Thyroid gland (tissue), 4 donors: Measurements from ENCODE around the gene EPB41L4A. TPM values are rescaled to one million over a fixed set of nuclear protein-coding genes. Genes with fewer than 3 reads are reported as not detected.
A peak's percentile ranks its signal among the peaks of the same experiment; 100 is the strongest.

ENCODE experiments used
- DNase-seq, 2 donors: peaks; one replicate each; pipeline ENCODE4 v3.0.0-alpha.2; 2019
- H3K27ac ChIP-seq, 3 donors: fragments of 200-600 bp; sonication (generic); 1 replicate in 2 of 3; 2 replicates in 1 of 3; pipeline ENCODE4 v1.5.1; 2016 to 2019; ENCODE audit warnings: mild to moderate bottlenecking in 1 of 3, moderate library complexity in 1 of 3
- H3K27me3 ChIP-seq: fragments of 200-600 bp; sonication (generic); one replicate; pipeline ENCODE4 v1.5.1; 2019
- H3K36me3 ChIP-seq, 2 donors: fragments of 200-600 bp; sonication (generic); one replicate each; pipeline ENCODE4 v1.5.1; 2016 to 2019
- H3K4me1 ChIP-seq, 2 donors: fragments of 200-600 bp; sonication (generic); one replicate each; pipeline ENCODE4 v1.5.1; 2017 to 2019
- H3K4me3 ChIP-seq, 3 donors: fragments of 200-600 bp; sonication (generic); replicated peaks in 1 of 3; 1 replicate in 2 of 3; 2 replicates in 1 of 3; pipeline ENCODE4 v1.5.1; 2016; ENCODE audit warnings: mild to moderate bottlenecking in 1 of 3
- H3K9me3 ChIP-seq: fragments of 200-600 bp; sonication (generic); one replicate; pipeline ENCODE4 v1.5.1; 2017
- CTCF ChIP-seq, 6 experiments: fragments of 200-600 bp in 3 of 6; fragments of 450-650 bp in 3 of 6; sonication (generic) in 3 of 6; IDR thresholded peaks; one replicate each; pipeline ENCODE4 v1.5.1; 2016 to 2019; ENCODE audit warnings: antibody characterized with exemption in 6 of 6, mild to moderate bottlenecking in 2 of 6, inconsistent platforms in 1 of 6, moderate library complexity in 1 of 6
- POLR2A ChIP-seq, 2 donors: fragments of 450-650 bp; IDR thresholded peaks; one replicate each; pipeline ENCODE4 v1.6.1; 2017; ENCODE audit warnings: antibody characterized with exemption in 2 of 2, mild to moderate bottlenecking in 2 of 2, moderate library complexity in 1 of 2
- WGBS, 2 donors: methylation state at CpG; one replicate each; pipeline ENCODE4 v1.1.5; 2017; 5-methylcytosine and 5-hydroxymethylcytosine counted together
- intact Hi-C: fragments of 100-400 bp; cut with DNase I; formaldehyde crosslinking; loops from one replicate; pipeline ENCODE4 v1.15.1; 2023
- total RNA-seq, 4 donors: library from RNA; depleted of rRNA; stranded (reverse); fragments of >200 nt; gene quantifications; one replicate each; pipeline ENCODE4 v1.2.3, GENCODE V29; 2016

Gene EPB41L4A
- total RNA-seq, 4 donors from 2014 or later = 31.9 to 44.2 (median 37.5) TPM

DNA sequence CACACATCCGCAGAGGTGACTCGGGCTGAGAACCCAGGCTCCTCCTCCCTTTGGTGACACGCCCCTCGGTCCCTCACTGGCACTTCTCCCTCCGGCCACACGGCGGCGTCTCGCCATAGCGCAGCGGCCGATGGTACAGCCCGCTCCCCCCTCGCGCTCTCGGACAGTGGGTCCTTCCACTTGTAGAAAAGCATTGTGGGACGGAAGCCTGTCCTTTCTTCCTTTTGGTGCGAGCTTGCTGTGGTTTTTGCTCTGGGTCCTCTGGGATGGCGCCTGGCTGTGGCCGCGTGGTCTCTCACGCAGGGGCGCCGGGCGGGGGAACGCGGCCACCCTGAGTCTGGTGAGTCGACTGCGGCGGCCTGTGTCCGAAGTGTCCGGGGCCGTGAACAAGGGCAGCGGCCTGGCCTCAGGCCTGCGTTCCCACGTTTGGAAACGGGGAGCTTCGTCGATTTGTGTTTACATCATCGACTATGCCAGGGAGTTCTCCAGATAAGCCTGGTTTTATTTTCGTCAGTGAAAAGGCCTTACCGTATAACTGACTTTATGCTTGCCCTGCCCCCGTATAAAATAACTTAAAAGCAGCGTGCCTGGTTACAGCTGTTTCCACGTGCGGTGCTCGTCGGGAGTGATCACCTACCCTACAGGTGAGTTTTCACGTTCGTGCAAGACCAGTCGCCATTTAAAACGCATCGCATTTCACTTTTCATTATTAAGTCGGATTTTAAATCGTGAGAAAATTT is 258.3 kb downstream of the EPB41L4A start:
- WGBS, 2 donors = 0 to 1% methylated on average over 41 to 42 of the region's 55 CpGs
- H3K27ac ChIP-seq = peak overlapping the region; percentile 49 to 74 (median 60)
- intact Hi-C loops = no loop called here
- H3K36me3 ChIP-seq = peaks cover 9 to 11% of the 10 kb centered on the region in 2 donors
- TF ChIP-seq CTCF (IDR thresholded peaks at IDR 0.05) = peak; percentile 76 to 100 (median 98)
- TF ChIP-seq POLR2A (IDR thresholded peaks at IDR 0.05) = peak in 1 of 2 donors; percentile 83
- no peaks in the 10 kb centered on the region for H3K9me3 ChIP-seq
- peaks cover 11 to 14% of the 10 kb centered on the region in 2 donors for H3K4me1 ChIP-seq
- no peaks in the 10 kb centered on the region for H3K27me3 ChIP-seq
- peak; percentile 84 to 89 for DNase-seq
- H3K4me3 ChIP-seq = peak overlapping the region; percentile 38 to 77 (median 72)

DNA sequence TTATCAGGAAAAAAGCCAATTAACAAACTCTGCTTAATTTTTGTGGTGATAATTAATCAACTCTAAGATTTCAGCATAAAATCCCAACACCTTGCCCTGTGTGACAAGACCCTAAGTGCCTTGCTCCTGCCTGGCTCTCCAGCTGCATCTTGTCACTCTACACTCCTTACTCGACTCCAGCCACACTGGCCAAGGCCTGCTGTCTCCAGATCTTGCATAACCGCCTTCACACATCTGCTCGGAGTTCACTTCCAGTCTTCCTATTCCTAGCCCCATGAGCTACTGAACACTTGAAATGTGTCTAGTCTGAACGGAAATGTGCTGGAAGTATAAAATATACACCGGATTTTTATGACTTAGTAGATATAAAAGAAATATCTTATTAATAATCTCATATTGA is 259.6 kb downstream of the EPB41L4A start:
- Histone ChIP-seq H3K36me3 (peaks cover 8 to 11% of the 10 kb centered on the region in 2 donors), H3K4me1 (peaks cover 11 to 14% of the 10 kb centered on the region in 2 donors), H3K4me3 (no peak overlapping the region), H3K27me3 (no peaks in the 10 kb centered on the region), H3K9me3 (no peaks in the 10 kb centered on the region), H3K27ac (no peak overlapping the region)
- WGBS, 2 donors = 75 to 79% methylated on average over 5 of the region's 5 CpGs
- intact Hi-C loops = no loop called here
- no peak for TF ChIP-seq POLR2A (IDR thresholded peaks at IDR 0.05)
- no peak for TF ChIP-seq CTCF (IDR thresholded peaks at IDR 0.05)
- no peak for DNase-seq

GRCh38 chr5:112156211-112156610 is 262.9 kb downstream of the EPB41L4A start:
- H3K27me3 ChIP-seq = no peaks in the 10 kb centered on the region
- H3K27ac ChIP-seq = no peak overlapping the region
- TF ChIP-seq CTCF (IDR thresholded peaks at IDR 0.05) (no peak), POLR2A (IDR thresholded peaks at IDR 0.05) (no peak)
- no peak overlapping the region for H3K4me3 ChIP-seq
- H3K36me3 ChIP-seq = no peaks in the 10 kb centered on the region
- no peaks in the 10 kb centered on the region for H3K9me3 ChIP-seq
- no peak for DNase-seq
- no peaks in the 10 kb centered on the region for H3K4me1 ChIP-seq
- intact Hi-C loops = no loop called here
- WGBS, 2 donors = 77 to 87% methylated on average over 3 of the region's 3 CpGs

DNA sequence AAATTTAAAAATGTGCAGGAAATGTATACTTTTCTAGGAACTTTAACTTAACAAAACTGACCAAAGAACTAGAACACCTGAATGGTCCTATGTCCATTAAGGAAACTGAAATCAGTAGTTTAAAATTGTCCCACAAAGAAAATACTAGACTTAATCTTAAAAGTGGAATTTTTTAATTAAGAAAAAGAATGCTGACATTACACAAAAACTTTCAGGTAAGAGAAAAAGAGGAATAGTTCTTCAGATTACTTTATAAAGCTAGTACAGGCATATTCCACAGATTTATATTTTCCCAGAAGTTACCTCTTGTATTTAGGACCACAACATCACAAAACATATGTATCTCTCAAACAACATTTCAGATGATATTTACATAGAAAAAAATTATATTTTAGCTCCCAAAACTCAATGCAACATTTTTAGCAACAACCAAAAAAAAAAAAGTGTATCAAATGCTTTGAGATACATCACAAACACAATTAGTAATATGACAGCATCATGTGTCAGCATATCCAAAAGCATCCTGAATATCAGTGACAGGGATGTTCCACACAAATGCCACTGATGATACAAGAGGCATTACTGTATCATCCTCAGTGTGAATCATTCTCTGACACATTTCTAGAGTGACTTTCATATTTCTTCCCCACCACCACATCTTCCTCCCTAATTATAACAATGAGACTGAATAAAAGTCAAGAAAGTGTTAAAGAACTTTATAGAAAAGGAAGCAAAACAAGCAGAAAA is 264.0 kb downstream of the EPB41L4A start:
- Histone ChIP-seq H3K27me3 (no peaks in the 10 kb centered on the region), H3K4me1 (no peaks in the 10 kb centered on the region), H3K36me3 (no peaks in the 10 kb centered on the region), H3K27ac (no peak overlapping the region), H3K9me3 (no peaks in the 10 kb centered on the region), H3K4me3 (no peak overlapping the region)
- TF ChIP-seq POLR2A (IDR thresholded peaks at IDR 0.05) (no peak), CTCF (IDR thresholded peaks at IDR 0.05) (no peak)
- intact Hi-C loops = no loop called here
- no peak for DNase-seq

GRCh38 chr5:112149727-112150126 is 269.4 kb downstream of the EPB41L4A start:
- no peaks in the 10 kb centered on the region for H3K27me3 ChIP-seq
- TF ChIP-seq POLR2A (IDR thresholded peaks at IDR 0.05) = no peak
- no peak for TF ChIP-seq CTCF (IDR thresholded peaks at IDR 0.05)
- no peak overlapping the region for H3K27ac ChIP-seq
- 89 to 92% methylated on average over 4 of the region's 4 CpGs for WGBS, 2 donors
- H3K36me3 ChIP-seq = no peaks in the 10 kb centered on the region
- no peaks in the 10 kb centered on the region for H3K4me1 ChIP-seq
- intact Hi-C loops = loop anchor here (5.0 kb wide), 2 partner anchors 597 to 617 kb away; no protein-coding TSS in a partner anchor
- H3K4me3 ChIP-seq = no peak overlapping the region
- no peaks in the 10 kb centered on the region for H3K9me3 ChIP-seq
- DNase-seq = no peak
